Calu3 (cell line): ENCODE measurements around the gene PCNX4. TPM values are rescaled to one million over a fixed set of nuclear protein-coding genes. Genes with fewer than 3 reads are reported as not detected.

Experiments used
- BruUV-seq: library from RNA; stranded (reverse); fragments of 400-500 nt; replicated peaks from 2 replicates; lab custom pipeline; 2021; lab: Mats Ljungman, UMichigan
- CTCF ChIA-PET: fragments of 300-600 bp; sonication (Branson Sonifier 250); formaldehyde crosslinking; loops from one replicate; lab custom pipeline; 2022; ENCODE audit warnings: antibody characterized with exemption; lab: Charles Lee
- DNase-seq: peaks from one replicate; pipeline ENCODE4 v3.0.0; 2022
- H3K27ac Mint-ChIP-seq: one replicate; pipeline ENCODE4 v1.8.0; 2022; ENCODE audit warnings: mixed read lengths; ENCODE audit not compliant: unreplicated experiment
- H3K27me3 Mint-ChIP-seq: one replicate; pipeline ENCODE4 v1.8.0; 2022; ENCODE audit warnings: mixed read lengths; ENCODE audit not compliant: unreplicated experiment
- H3K36me3 Mint-ChIP-seq: one replicate; pipeline ENCODE4 v1.8.0; 2022; ENCODE audit warnings: mild to moderate bottlenecking, moderate library complexity, mixed read lengths; ENCODE audit not compliant: insufficient read depth, unreplicated experiment
- H3K4me1 Mint-ChIP-seq: one replicate; pipeline ENCODE4 v1.8.0; 2022; ENCODE audit warnings: mild to moderate bottlenecking, low read depth, mixed read lengths; ENCODE audit not compliant: unreplicated experiment
- H3K4me3 Mint-ChIP-seq: one replicate; pipeline ENCODE4 v1.8.0; 2022; ENCODE audit warnings: mild to moderate bottlenecking, low read depth, moderate library complexity, mixed read lengths; ENCODE audit not compliant: unreplicated experiment
- H3K9me3 Mint-ChIP-seq: one replicate; pipeline ENCODE4 v1.8.0; 2022; ENCODE audit warnings: low read depth, mixed read lengths; ENCODE audit not compliant: unreplicated experiment
- CTCF ChIP-seq: fragments of 200-600 bp; IDR thresholded peaks from one replicate; pipeline ENCODE4 v1.8.0; 2022; ENCODE audit warnings: antibody characterized with exemption; ENCODE audit not compliant: unreplicated experiment
- intact Hi-C: fragments of 100-400 bp; cut with micrococcal nuclease; formaldehyde crosslinking; loops from one replicate; pipeline ENCODE4 v1.10.0; 2022; ENCODE audit not compliant: unreplicated experiment
- total RNA-seq: library from RNA; stranded (reverse); gene quantifications from 2 replicates; pipeline ENCODE4 v1.2.3, GENCODE V29; 2022

PCNX4 gene
- total RNA-seq, 1 experiment from 2014 or later: 40.1 TPM

- no peaks in the 10 kb centered on the region for H3K36me3 Mint-ChIP-seq
- intact Hi-C loops: no loop called here
- H3K27ac Mint-ChIP-seq: no peak overlapping the region
- H3K27me3 Mint-ChIP-seq: peaks cover 35% of the 10 kb centered on the region
- DNase-seq: no peak
- TF ChIP-seq CTCF: no peak
- CTCF ChIA-PET: no interaction called here
- no peak overlapping the region for H3K4me3 Mint-ChIP-seq
- H3K4me1 Mint-ChIP-seq: no peaks in the 10 kb centered on the region
- BruUV-seq: no TSS peak
- H3K9me3 Mint-ChIP-seq: no peaks in the 10 kb centered on the region
Measured at GRCh38 chr14:60212503-60213371, 121.0 kb downstream of the PCNX4 start.

GRCh38 chr14:60214003-60214402, 122.3 kb downstream of the PCNX4 start:
- Mint-ChIP-seq H3K27ac (no peak overlapping the region), H3K9me3 (no peaks in the 10 kb centered on the region), H3K36me3 (no peaks in the 10 kb centered on the region), H3K4me3 (no peak overlapping the region), H3K27me3 (peaks cover 30% of the 10 kb centered on the region), H3K4me1 (no peaks in the 10 kb centered on the region)
- CTCF ChIA-PET: no interaction called here
- no peak for TF ChIP-seq CTCF
- no peak for DNase-seq
- intact Hi-C loops: no loop called here
- no TSS peak for BruUV-seq

- H3K4me1 Mint-ChIP-seq: no peaks in the 10 kb centered on the region
- CTCF ChIA-PET: no interaction called here
- no peak for DNase-seq
- peaks cover 25% of the 10 kb centered on the region for H3K27me3 Mint-ChIP-seq
- no TSS peak for BruUV-seq
- no peak overlapping the region for H3K27ac Mint-ChIP-seq
- no peak for TF ChIP-seq CTCF
- H3K9me3 Mint-ChIP-seq: no peaks in the 10 kb centered on the region
- intact Hi-C loops: no loop called here
- no peak overlapping the region for H3K4me3 Mint-ChIP-seq
- H3K36me3 Mint-ChIP-seq: no peaks in the 10 kb centered on the region
Measured at GRCh38 chr14:60214415-60215126, 122.8 kb downstream of the PCNX4 start.

GRCh38 chr14:60215127-60215444, 123.4 kb downstream of the PCNX4 start:
- no peak for TF ChIP-seq CTCF
- no TSS peak for BruUV-seq
- Mint-ChIP-seq H3K4me1 (no peaks in the 10 kb centered on the region), H3K9me3 (no peaks in the 10 kb centered on the region), H3K36me3 (no peaks in the 10 kb centered on the region), H3K27me3 (peaks cover 20% of the 10 kb centered on the region), H3K27ac (no peak overlapping the region), H3K4me3 (no peak overlapping the region)
- intact Hi-C loops: no loop called here
- no peak for DNase-seq
- CTCF ChIA-PET: no interaction called here
